Activated CD4-positive, alpha-beta memory T cell treated with anti-CD3 and anti-CD28 coated beads for 36 hours (primary cell): ENCODE results near the gene MTURN. TPM values are rescaled to one million over a fixed set of nuclear protein-coding genes. Genes with fewer than 3 reads are reported as not detected.

ENCODE experiments used
- CTCF ChIA-PET: fragments of 350-600 bp; sonication (Branson Sonifier 250); formaldehyde crosslinking; loops from one replicate; lab custom pipeline; 2021; ENCODE audit warnings: antibody characterized with exemption, inconsistent platforms; lab: Charles Lee
- POLR2A ChIA-PET: fragments of 350-600 bp; sonication (Branson Sonifier 250); formaldehyde crosslinking; loops from one replicate; lab custom pipeline; 2021; ENCODE audit warnings: antibody characterized with exemption; lab: Charles Lee
- DNase-seq: peaks from one replicate; pipeline ENCODE4 v3.0.0-alpha.2; 2020
- H3K27ac Mint-ChIP-seq: one replicate; pipeline ENCODE4 v1.8.0; 2021; ENCODE audit warnings: mixed read lengths
- H3K27me3 Mint-ChIP-seq: one replicate; pipeline ENCODE4 v1.8.0; 2021; ENCODE audit warnings: mixed read lengths
- H3K36me3 Mint-ChIP-seq: one replicate; pipeline ENCODE4 v1.8.0; 2021; ENCODE audit warnings: mixed read lengths
- H3K4me1 Mint-ChIP-seq: one replicate; pipeline ENCODE4 v1.8.0; 2021; ENCODE audit warnings: low read depth, mixed read lengths
- H3K4me3 Mint-ChIP-seq: one replicate; pipeline ENCODE4 v1.8.0; 2021; ENCODE audit warnings: mild to moderate bottlenecking, mixed read lengths
- H3K9me3 Mint-ChIP-seq: one replicate; pipeline ENCODE4 v1.8.0; 2021; ENCODE audit warnings: mixed read lengths
- intact Hi-C: fragments of 100-400 bp; cut with micrococcal nuclease; formaldehyde crosslinking; loops from one replicate; pipeline ENCODE4 v1.15.1; 2023
- total RNA-seq, 2 experiments: library from RNA; stranded (reverse); gene quantifications; one replicate each; pipeline ENCODE4 v1.2.3, GENCODE V29; 2021

MTURN gene
- total RNA-seq, 2 experiments from 2014 or later = 3.1 to 3.7 TPM

GRCh38 chr7:30139836-30140384, 5.1 kb downstream of the MTURN start:
- POLR2A ChIA-PET = no interaction called here
- Mint-ChIP-seq H3K36me3 (no peaks in the 10 kb centered on the region), H3K9me3 (no peaks in the 10 kb centered on the region), H3K27me3 (no peaks in the 10 kb centered on the region), H3K27ac (no peak overlapping the region), H3K4me3 (no peak overlapping the region), H3K4me1 (no peaks in the 10 kb centered on the region)
- intact Hi-C loops = loop anchor here (10.0 kb wide), 1 partner anchor 215 kb away; no protein-coding TSS in a partner anchor
- CTCF ChIA-PET = no interaction called here
- no peak for DNase-seq

GRCh38 chr7:30140456-30140855, 5.7 kb downstream of the MTURN start:
- no peak for DNase-seq
- Mint-ChIP-seq H3K27me3 (no peaks in the 10 kb centered on the region), H3K4me3 (no peak overlapping the region), H3K27ac (no peak overlapping the region), H3K36me3 (no peaks in the 10 kb centered on the region), H3K4me1 (no peaks in the 10 kb centered on the region), H3K9me3 (no peaks in the 10 kb centered on the region)
- POLR2A ChIA-PET = no interaction called here
- intact Hi-C loops = no loop called here
- CTCF ChIA-PET = interaction anchor here (0.6 kb wide), 1 partner anchor 224 kb away, joined by 3 read pairs; no protein-coding TSS in a partner anchor

GRCh38 chr7:30142710-30143109, 7.9 kb downstream of the MTURN start:
- ChIA-PET POLR2A (no interaction called here), CTCF (no interaction called here)
- Mint-ChIP-seq H3K27me3 (no peaks in the 10 kb centered on the region), H3K4me3 (no peak overlapping the region), H3K27ac (no peak overlapping the region), H3K36me3 (no peaks in the 10 kb centered on the region), H3K9me3 (no peaks in the 10 kb centered on the region), H3K4me1 (no peaks in the 10 kb centered on the region)
- no peak for DNase-seq
- intact Hi-C loops = no loop called here

GRCh38 chr7:30143748-30144251, 9.0 kb downstream of the MTURN start:
- no peaks in the 10 kb centered on the region for H3K36me3 Mint-ChIP-seq
- CTCF ChIA-PET = interaction anchor here (0.6 kb wide), 1 partner anchor 132 kb away, joined by 3 read pairs; no protein-coding TSS in a partner anchor
- H3K9me3 Mint-ChIP-seq = no peaks in the 10 kb centered on the region
- no peak overlapping the region for H3K27ac Mint-ChIP-seq
- no peaks in the 10 kb centered on the region for H3K4me1 Mint-ChIP-seq
- POLR2A ChIA-PET = no interaction called here
- H3K4me3 Mint-ChIP-seq = no peak overlapping the region
- peak; percentile 25 for DNase-seq
- H3K27me3 Mint-ChIP-seq = no peaks in the 10 kb centered on the region
- intact Hi-C loops = no loop called here

GRCh38 chr7:30144657-30145306, 10.0 kb downstream of the MTURN start:
- Mint-ChIP-seq H3K4me1 (no peaks in the 10 kb centered on the region), H3K9me3 (no peaks in the 10 kb centered on the region), H3K27me3 (no peaks in the 10 kb centered on the region), H3K27ac (no peak overlapping the region), H3K4me3 (no peak overlapping the region), H3K36me3 (no peaks in the 10 kb centered on the region)
- CTCF ChIA-PET = no interaction called here
- POLR2A ChIA-PET = no interaction called here
- intact Hi-C loops = no loop called here
- no peak for DNase-seq

GRCh38 chr7:30145426-30145970, 10.7 kb downstream of the MTURN start:
- no peaks in the 10 kb centered on the region for H3K4me1 Mint-ChIP-seq
- intact Hi-C loops = no loop called here
- H3K4me3 Mint-ChIP-seq = no peak overlapping the region
- peaks cover 2% of the 10 kb centered on the region for H3K36me3 Mint-ChIP-seq
- ChIA-PET POLR2A (no interaction called here), CTCF (no interaction called here)
- no peak overlapping the region for H3K27ac Mint-ChIP-seq
- no peaks in the 10 kb centered on the region for H3K9me3 Mint-ChIP-seq
- no peaks in the 10 kb centered on the region for H3K27me3 Mint-ChIP-seq
- no peak for DNase-seq

GRCh38 chr7:30146127-30146612, 11.4 kb downstream of the MTURN start:
- DNase-seq = no peak
- POLR2A ChIA-PET = no interaction called here
- CTCF ChIA-PET = no interaction called here

GRCh38 chr7:30147223-30147622, 12.4 kb downstream of the MTURN start:
- no peak overlapping the region for H3K27ac Mint-ChIP-seq
- POLR2A ChIA-PET = no interaction called here
- peaks cover 4% of the 10 kb centered on the region for H3K36me3 Mint-ChIP-seq
- no peak for DNase-seq
- H3K9me3 Mint-ChIP-seq = no peaks in the 10 kb centered on the region
- CTCF ChIA-PET = no interaction called here
- H3K4me1 Mint-ChIP-seq = no peaks in the 10 kb centered on the region
- no peak overlapping the region for H3K4me3 Mint-ChIP-seq
- intact Hi-C loops = no loop called here
- H3K27me3 Mint-ChIP-seq = no peaks in the 10 kb centered on the region

More at GRCh38 chr7:30146127-30146612, 11.4 kb downstream of the MTURN start:
- H3K4me3 Mint-ChIP-seq = no peak overlapping the region
- H3K4me1 Mint-ChIP-seq = no peaks in the 10 kb centered on the region
- no peaks in the 10 kb centered on the region for H3K9me3 Mint-ChIP-seq
- no peak overlapping the region for H3K27ac Mint-ChIP-seq
- peaks cover 2% of the 10 kb centered on the region for H3K36me3 Mint-ChIP-seq
- H3K27me3 Mint-ChIP-seq = no peaks in the 10 kb centered on the region
- intact Hi-C loops = no loop called here

GRCh38 chr7:30147785-30148184, 13.0 kb downstream of the MTURN start:
- Mint-ChIP-seq H3K9me3 (no peaks in the 10 kb centered on the region), H3K27me3 (no peaks in the 10 kb centered on the region), H3K4me1 (no peaks in the 10 kb centered on the region), H3K36me3 (peaks cover 4% of the 10 kb centered on the region), H3K4me3 (no peak overlapping the region), H3K27ac (no peak overlapping the region)
- ChIA-PET CTCF (no interaction called here), POLR2A (no interaction called here)
- intact Hi-C loops = loop anchor here (2.0 kb wide), 1 partner anchor 15 kb away; no protein-coding TSS in a partner anchor
- no peak for DNase-seq

- H3K27me3 Mint-ChIP-seq = no peaks in the 10 kb centered on the region
- no peaks in the 10 kb centered on the region for H3K9me3 Mint-ChIP-seq
- no peak for DNase-seq
- H3K36me3 Mint-ChIP-seq = peaks cover 4% of the 10 kb centered on the region
- H3K4me3 Mint-ChIP-seq = no peak overlapping the region
- POLR2A ChIA-PET = no interaction called here
- no peak overlapping the region for H3K27ac Mint-ChIP-seq
- CTCF ChIA-PET = no interaction called here
- intact Hi-C loops = loop anchor here (2.0 kb wide), 1 partner anchor 14 kb away; no protein-coding TSS in a partner anchor
- H3K4me1 Mint-ChIP-seq = no peaks in the 10 kb centered on the region
Measured at GRCh38 chr7:30148426-30148825, 13.6 kb downstream of the MTURN start.

GRCh38 chr7:30148951-30149459, 14.2 kb downstream of the MTURN start:
- Mint-ChIP-seq H3K9me3 (no peaks in the 10 kb centered on the region), H3K27me3 (no peaks in the 10 kb centered on the region), H3K36me3 (peaks cover 4% of the 10 kb centered on the region), H3K4me3 (no peak overlapping the region), H3K27ac (no peak overlapping the region), H3K4me1 (no peaks in the 10 kb centered on the region)
- DNase-seq = peak; percentile 51
- ChIA-PET CTCF (no interaction called here), POLR2A (no interaction called here)
- intact Hi-C loops = loop anchor here (2.0 kb wide), 1 partner anchor 14 kb away; no protein-coding TSS in a partner anchor

GRCh38 chr7:30149640-30150272, 15.0 kb downstream of the MTURN start:
- H3K27me3 Mint-ChIP-seq = no peaks in the 10 kb centered on the region
- no peaks in the 10 kb centered on the region for H3K9me3 Mint-ChIP-seq
- ChIA-PET CTCF (no interaction called here), POLR2A (no interaction called here)
- H3K4me3 Mint-ChIP-seq = no peak overlapping the region
- intact Hi-C loops = loop anchor here (2.0 kb wide), 1 partner anchor 13 kb away; no protein-coding TSS in a partner anchor
- no peak overlapping the region for H3K27ac Mint-ChIP-seq
- no peaks in the 10 kb centered on the region for H3K4me1 Mint-ChIP-seq
- no peak for DNase-seq
- H3K36me3 Mint-ChIP-seq = peaks cover 4% of the 10 kb centered on the region
